AG04449 (cell line): ENCODE measurements around the gene ZCCHC14.
"Not testable (repeated sequence)": the region's sequence is repeated elsewhere in the genome, so short reads cannot be mapped to it uniquely, and the experiment has no call there.

Experiments used
- CTCF ChIA-PET: fragments of 350-600 bp; formaldehyde crosslinking; extraction: SDS; loops from one replicate; lab custom pipeline; 2021; ENCODE audit warnings: antibody characterized with exemption; lab: Yijun Ruan, JAX
- POLR2A ChIA-PET: fragments of 400-600, 350-600 bp; formaldehyde crosslinking; extraction: SDS; loops from one replicate; lab custom pipeline; 2020; ENCODE audit warnings: antibody characterized with exemption, inconsistent platforms; lab: Yijun Ruan, JAX
- DNase-seq: peaks from one replicate; pipeline ENCODE4 v3.0.0-alpha.2; 2010; ENCODE audit warnings: low read depth, low spot score
- H3K4me3 ChIP-seq: 2 replicates; pipeline ENCODE4 v1.5.1; 2011; ENCODE audit warnings: low read depth, mild to moderate bottlenecking, control low read depth, low read length
- CTCF ChIP-seq: IDR thresholded peaks from one replicate; pipeline ENCODE4 v1.5.1; 2011; ENCODE audit warnings: mild to moderate bottlenecking, moderate library complexity, low read length, control low read depth, inconsistent platforms; ENCODE audit not compliant: insufficient read depth; ENCODE audit errors: missing control alignments

ZCCHC14 gene

GRCh38 chr16:87495578-87496446 lies 3.0 kb upstream of the ZCCHC14 start:
- no peak overlapping the region for H3K4me3 ChIP-seq
- ChIA-PET CTCF (no interaction called here), POLR2A (no interaction called here)
- no peak for DNase-seq
- TF ChIP-seq CTCF, result no peak

GRCh38 chr16:87493608-87494280 lies 920 bp upstream of the ZCCHC14 start:
- no peak for DNase-seq
- peak overlapping the region; percentile 48; the same call in 1 of the 2 replicates for H3K4me3 ChIP-seq
- TF ChIP-seq CTCF, result no peak
- CTCF ChIA-PET, result no interaction called here
- POLR2A ChIA-PET, result no interaction called here

GRCh38 chr16:87492291-87492630 lies 563 bp downstream of the ZCCHC14 start:
- ChIA-PET CTCF (no interaction called here), POLR2A (no interaction called here)
- TF ChIP-seq CTCF, result no peak
- no peak for DNase-seq
- peak overlapping the region; percentile 50 for H3K4me3 ChIP-seq

GRCh38 chr16:87491522-87492290 lies 1.1 kb downstream of the ZCCHC14 start:
- POLR2A ChIA-PET, result no interaction called here
- H3K4me3 ChIP-seq, result peak overlapping the region; percentile 59
- CTCF ChIA-PET, result interaction anchor here (0.7 to 1.2 kb wide), 2 partner anchors 75 to 144 kb away, joined by 3 read pairs; no protein-coding TSS in a partner anchor
- no peak for DNase-seq
- TF ChIP-seq CTCF, result no peak

- not testable (repeated sequence) for DNase-seq
- H3K4me3 ChIP-seq, result peak overlapping the region; percentile 59
- CTCF ChIA-PET, result interaction anchor here (0.7 to 1.2 kb wide), 2 partner anchors 74 to 145 kb away, joined by 3 read pairs; no protein-coding TSS in a partner anchor
- POLR2A ChIA-PET, result interaction anchor here (0.6 kb wide), 1 partner anchor 10 kb away, joined by 3 read pairs; no protein-coding TSS in a partner anchor
Observed at GRCh38 chr16:87490799-87491521, 1.9 kb downstream of the ZCCHC14 start.

DNA sequence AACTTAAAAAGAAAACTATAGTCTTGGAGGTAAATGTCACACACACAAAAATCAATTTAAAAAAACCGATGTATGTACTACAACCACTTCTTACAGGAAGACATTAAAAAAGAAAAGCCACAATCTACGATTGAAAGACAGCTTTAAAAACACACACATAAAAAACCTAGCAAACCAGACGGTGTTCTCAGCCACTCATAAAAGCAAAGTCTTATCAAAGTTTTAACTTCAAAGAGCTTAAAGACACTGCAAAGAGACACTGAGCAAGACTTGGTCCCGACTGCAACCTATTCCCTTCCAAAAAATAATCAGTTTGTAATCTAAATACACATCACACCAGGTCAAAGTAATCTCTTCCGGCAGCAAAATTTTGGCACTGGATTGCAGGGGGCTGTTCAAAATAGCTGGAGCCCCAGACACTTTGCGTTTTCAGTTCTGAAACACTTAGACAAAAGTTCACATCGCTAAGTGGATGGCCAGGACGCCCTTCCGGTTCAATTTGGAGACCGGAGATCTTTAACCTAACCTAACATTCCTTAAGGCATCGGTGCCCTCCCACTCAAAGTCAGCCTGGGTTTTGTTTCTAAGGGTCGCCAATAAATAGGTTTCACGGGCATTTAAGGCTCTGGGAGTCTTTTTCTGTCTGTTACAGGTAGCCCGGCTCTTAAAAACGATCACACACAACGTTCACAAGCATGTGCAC lies 2.6 kb downstream of the ZCCHC14 start:
- no peak for DNase-seq
- ChIA-PET POLR2A (interaction anchor here (0.6 kb wide), 1 partner anchor 9 kb away, joined by 3 read pairs; no protein-coding TSS in a partner anchor), CTCF (interaction anchor here (1.7 kb wide), 1 partner anchor 10 kb away, joined by 6 read pairs; no protein-coding TSS in a partner anchor)
- no peak for TF ChIP-seq CTCF
- H3K4me3 ChIP-seq, result peak overlapping the region; percentile 59
